Mesangial cell (primary cell): ENCODE results near the gene PSMC3. TPM values are rescaled to one million over a fixed set of nuclear protein-coding genes. Genes with fewer than 3 reads are reported as not detected.

ENCODE experiments used
- total RNA-seq: library from RNA; depleted of rRNA; stranded (reverse); fragments of >200 nt; gene quantifications from 2 replicates; pipeline ENCODE4 v1.2.3, GENCODE V29; 2015

The PSMC3 gene
- 85.3 and 192 TPM in 2 replicates for total RNA-seq

DNA sequence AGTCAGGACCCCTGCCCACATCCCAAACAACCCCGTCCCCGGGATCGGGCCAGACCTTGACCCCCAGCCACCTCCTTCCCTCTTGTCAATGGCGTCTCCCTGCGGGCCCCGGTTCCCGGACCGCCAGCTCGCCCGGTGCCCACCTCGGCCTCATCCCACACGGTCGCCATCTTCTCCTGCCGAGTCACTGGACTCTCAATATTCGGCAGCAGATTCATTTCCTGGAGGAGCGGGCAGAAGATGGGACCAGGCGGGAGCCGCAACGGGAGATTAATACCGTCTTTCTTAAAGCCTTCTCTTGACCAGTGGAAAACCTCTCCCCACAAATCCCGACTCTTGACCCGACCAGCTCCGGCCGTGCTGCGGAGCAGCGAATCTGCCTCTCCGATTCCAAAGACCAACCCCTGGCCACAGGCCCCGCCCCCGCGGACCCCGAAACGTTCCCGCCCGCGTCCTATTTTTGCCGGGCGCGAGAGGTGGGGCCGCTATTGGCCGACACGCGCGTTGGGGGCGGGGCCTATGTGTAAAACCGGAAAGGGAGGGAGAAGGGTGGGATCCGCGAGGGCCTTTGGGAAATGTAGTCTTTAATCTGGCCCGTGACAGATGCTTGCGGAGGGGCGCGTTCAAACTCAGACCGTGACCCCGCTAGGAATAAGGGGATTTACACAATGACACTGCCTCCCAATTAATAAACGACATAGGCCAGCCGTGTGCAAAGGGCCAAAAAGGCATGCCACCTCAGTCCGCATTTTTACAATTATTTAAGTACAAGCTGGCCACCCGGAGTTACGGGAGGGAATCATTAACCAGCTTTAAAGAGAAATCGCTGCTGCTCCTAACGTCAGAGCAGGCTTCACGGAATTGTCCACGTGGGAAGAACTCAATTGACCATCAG, at the start of gene PSMC3:
PSMC3 (minus strand) TSS at position 378 of the 895 bp plus-strand sequence; CDS start at position 218, 160 bp downstream.

DNA sequence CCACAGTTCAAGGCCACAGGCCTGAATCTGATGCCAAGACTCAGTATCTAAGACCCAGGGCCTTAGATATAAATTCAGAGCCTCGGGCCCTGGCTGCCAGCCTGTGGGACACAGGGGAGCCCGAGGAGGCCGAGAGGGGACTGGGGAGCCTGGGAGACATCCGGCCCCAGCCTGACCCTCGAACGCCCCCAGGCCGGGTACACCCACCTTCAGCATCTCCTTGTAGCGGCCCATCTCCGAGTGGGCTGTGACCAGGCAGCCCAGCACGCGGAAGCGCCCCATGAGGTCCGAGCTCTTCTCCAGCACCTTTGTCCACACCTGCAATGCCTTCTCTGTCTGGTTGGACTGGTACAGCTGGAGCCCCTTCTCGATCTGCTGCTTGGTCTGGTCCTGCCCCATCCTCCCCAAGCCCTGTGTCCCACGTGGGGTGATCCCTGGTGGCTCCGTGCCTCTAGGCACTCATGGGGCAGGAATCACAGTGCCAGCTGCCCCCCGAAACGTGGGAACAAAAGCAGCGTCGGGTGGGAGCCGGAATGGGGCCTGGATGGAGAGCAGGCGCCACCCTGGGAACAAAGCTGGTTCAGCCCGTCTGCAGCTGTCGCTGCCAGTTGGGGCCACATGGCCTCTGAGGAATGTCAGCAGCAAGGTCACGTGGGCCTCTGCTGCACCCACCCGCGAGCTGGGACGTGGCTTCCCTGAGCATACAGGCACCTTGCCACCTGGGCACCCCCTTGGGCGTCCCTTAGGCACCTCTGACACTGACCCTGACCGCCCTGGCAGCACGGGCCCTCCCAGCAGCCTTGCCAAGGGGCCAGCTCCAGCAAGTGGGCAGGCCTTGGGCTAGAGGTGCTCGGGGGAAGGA, 22.6 kb upstream of the PSMC3 start, which contains the start of gene RAPSN:
RAPSN (minus strand) TSS at position 571 of the 862 bp plus-strand sequence; CDS start at position 399, 172 bp downstream.

DNA sequence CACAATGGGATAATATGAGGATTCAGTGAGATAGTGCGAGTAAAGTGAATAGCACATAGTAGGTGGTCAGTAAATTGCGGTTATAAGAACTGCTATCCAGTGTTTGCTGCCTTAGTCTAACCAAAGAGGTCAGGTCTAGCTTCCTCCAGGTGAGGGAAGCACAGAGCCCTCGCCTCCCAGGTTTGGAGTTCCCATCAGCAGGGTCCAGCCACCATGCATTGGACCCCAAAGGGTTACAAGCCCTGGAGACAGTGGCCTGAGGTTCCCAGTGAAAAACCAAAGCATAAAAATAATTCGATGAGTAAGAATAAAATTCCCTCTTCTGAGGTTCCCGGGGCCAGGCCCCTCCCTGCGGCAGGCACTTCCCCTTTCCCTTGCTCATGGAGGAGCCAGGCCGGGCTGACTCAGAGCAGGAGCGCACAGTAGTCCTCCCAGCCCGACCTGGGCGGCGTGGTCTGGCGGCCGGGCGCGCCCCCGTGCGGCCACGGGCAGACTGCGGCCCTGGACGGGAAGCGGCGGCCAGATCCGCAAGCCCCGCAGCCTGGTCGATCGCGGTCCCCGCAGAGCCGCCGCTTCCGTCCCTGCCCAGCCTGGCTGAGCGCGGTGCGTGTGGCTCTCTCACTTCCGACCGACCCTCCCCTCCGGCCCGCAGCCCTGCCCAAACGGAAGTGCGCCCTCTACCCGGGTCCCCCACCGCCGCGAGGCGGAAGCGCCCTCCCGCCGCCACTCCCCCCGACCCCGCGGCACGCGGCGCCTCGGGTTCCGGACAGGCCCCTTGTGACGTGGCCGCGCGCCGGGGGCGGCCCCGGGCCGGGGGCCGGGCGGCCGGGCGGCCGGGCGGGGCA, 18.3 kb downstream of the PSMC3 start, which contains the start of gene SLC39A13:
SLC39A13 (plus strand) TSS at position 845 of the 845 bp plus-strand sequence. CDS start 1,505 bp downstream, outside the sequence.

DNA sequence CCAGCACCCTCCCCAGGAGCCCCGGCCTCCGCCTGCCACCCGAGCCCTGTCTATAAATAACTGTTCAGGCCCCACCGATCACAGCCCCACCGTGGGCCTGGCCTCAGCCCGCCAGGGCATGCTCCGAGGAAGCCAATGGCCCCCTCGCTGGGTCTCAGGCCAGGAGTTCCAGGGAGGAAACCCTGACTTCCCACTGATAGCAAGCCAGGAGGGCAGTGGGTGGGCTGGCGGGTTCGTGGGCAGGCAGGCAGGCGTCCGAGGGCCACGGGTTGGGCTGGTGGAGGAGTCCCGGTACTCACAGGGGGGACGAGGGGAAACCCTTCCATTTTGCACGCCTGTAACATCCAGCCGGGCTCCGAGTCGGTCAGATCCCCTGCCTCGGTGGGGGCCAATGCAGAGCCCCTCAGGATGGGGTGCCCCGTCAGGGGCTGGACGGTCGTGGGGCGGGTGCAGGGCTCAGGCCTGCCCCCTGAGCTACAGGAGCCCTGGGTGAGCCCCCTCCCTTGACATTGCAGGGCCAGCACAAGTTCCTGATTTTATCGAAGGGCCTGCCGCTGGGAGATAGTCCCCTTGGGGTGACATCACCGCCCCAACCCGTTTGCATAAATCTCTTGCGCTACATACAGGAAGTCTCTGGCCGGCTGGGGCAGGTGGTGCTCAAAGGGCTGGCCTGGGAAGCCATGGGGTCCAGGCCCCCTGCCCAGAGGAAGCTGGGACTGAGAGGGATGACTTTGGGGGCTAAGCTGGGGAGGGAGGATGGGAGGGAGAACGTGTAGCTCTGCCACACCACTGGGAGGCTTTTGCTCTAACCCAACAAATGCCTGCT, 48.0 kb downstream of the PSMC3 start, which contains the start of gene SPI1:
SPI1 (minus strand) TSS at position 538 of the 826 bp plus-strand sequence; CDS start at position 344, 194 bp downstream.

Other genes with a start within 250 kb of the PSMC3 start
- gene ARFGAP2, start 249.6 kb downstream of the PSMC3 start, total RNA-seq, result 76.3 and 88.0 TPM in 2 replicates
- 30.0 and 42.7 TPM in 2 replicates for gene PACSIN3, start 240.0 kb downstream of the PSMC3 start, total RNA-seq
- gene DDB2, start 211.5 kb downstream of the PSMC3 start, total RNA-seq, result 21.3 and 43.2 TPM in 2 replicates
- gene ACP2, start 177.6 kb downstream of the PSMC3 start, total RNA-seq, result 38.3 and 56.3 TPM in 2 replicates
- gene NR1H3, start 168.4 kb downstream of the PSMC3 start, total RNA-seq, result 8.8 and 15.7 TPM in 2 replicates
- 18.4 and 22.1 TPM in 2 replicates for gene MADD, start 156.3 kb downstream of the PSMC3 start, total RNA-seq
- gene MYBPC3, start 73.7 kb downstream of the PSMC3 start, total RNA-seq, result not detected in 2 replicates
- not detected in 2 replicates for gene SPI1, start 47.9 kb downstream of the PSMC3 start, total RNA-seq
- 110 and 188 TPM in 2 replicates for gene SLC39A13, start 17.8 kb downstream of the PSMC3 start, total RNA-seq
- not detected in 2 replicates for gene RAPSN, start 22.7 kb upstream of the PSMC3 start, total RNA-seq
- gene CELF1, start 126.7 kb upstream of the PSMC3 start, total RNA-seq, result 56.9 and 71.4 TPM in 2 replicates
- gene PTPMT1, start 139.2 kb upstream of the PSMC3 start, total RNA-seq, result 105 and 168 TPM in 2 replicates
- 20.4 and 21.5 TPM in 2 replicates for gene KBTBD4, start 152.5 kb upstream of the PSMC3 start, total RNA-seq
- 63.3 and 65.8 TPM in 2 replicates for gene NDUFS3, start 152.6 kb upstream of the PSMC3 start, total RNA-seq
- not detected in 2 replicates for gene FAM180B, start 160.2 kb upstream of the PSMC3 start, total RNA-seq
- gene C1QTNF4, start 168.0 kb upstream of the PSMC3 start, total RNA-seq, result 1.1 and 1.8 TPM in 2 replicates
- gene MTCH2, start 216.1 kb upstream of the PSMC3 start, total RNA-seq, result 61.1 and 78.9 TPM in 2 replicates